Measurements from ENCODE around the gene STAG1. TPM values are rescaled to one million over a fixed set of nuclear protein-coding genes. Genes with fewer than 3 reads are reported as not detected.

STAG1 gene
- total RNA-seq, 1 experiment from 2014 or later = 34.6 TPM

DNA sequence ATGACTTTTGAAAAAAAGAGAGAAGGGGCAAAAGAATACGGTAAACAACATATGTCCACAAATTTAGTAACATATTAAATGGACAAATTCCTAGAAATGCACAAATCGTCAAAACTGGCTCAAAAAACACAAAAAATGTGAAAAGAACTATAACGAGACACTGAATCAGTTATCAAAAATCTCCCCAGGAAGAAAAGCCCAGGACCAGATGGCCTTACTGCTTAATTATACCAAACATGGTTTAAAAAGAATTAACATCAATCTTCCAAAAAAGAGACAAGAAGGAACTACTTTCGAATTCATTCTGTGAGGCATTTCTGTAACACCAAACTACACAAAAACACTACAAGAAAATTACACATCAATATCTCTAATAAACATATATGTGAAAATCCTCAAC is 117.4 kb downstream of the STAG1 start:
- Histone ChIP-seq H3K23ac (ENCODE audit: insufficient read length, low read depth, low read length) (no peak overlapping the region), H3K79me1 (ENCODE audit: insufficient read depth, low read depth, low read length, poor library complexity, severe bottlenecking) (peaks cover 2% of the 10 kb centered on the region), H2BK5ac (ENCODE audit: insufficient read length, low read length) (no peak overlapping the region), H3K18ac (ENCODE audit: insufficient read length, low read depth, low read length) (no peak overlapping the region), H3K9me3 (ENCODE audit: control insufficient read depth, low read depth, low read length) (no peaks in the 10 kb centered on the region), H3K23me2 (ENCODE audit: insufficient read length, low read depth, low read length, poor library complexity, severe bottlenecking) (no peaks in the 10 kb centered on the region), H2BK15ac (ENCODE audit: low read depth, low read length) (no peak overlapping the region), H3K4ac (ENCODE audit: low read depth, low read length) (no peak overlapping the region), H2BK12ac (ENCODE audit: insufficient read length, low read depth, low read length) (no peak overlapping the region), H2AFZ (ENCODE audit: low read length) (no peak overlapping the region), H2BK120ac (ENCODE audit: low read depth, low read length, poor library complexity, severe bottlenecking) (no peak overlapping the region), H4K8ac (replicated peaks; ENCODE audit: insufficient read length, low read depth, low read length) (no peak overlapping the region), H3K56ac (ENCODE audit: insufficient read length, low read depth, low read length) (no peak overlapping the region), H3K79me2 (ENCODE audit: insufficient read depth, low read length) (0 out of 2 replicates have a peak, but pooled peaks cover 3% of the 10 kb centered on the region), H2BK20ac (ENCODE audit: low read depth, low read length, poor library complexity, severe bottlenecking) (no peak overlapping the region), H4K5ac (ENCODE audit: insufficient read length, low read depth, low read length) (no peak overlapping the region), H3K14ac (ENCODE audit: insufficient read depth, low read length) (no peak overlapping the region), H3K27ac (ENCODE audit: insufficient read length, low read depth, low read length) (no peak overlapping the region), H4K91ac (ENCODE audit: insufficient read length, low read depth, low read length) (no peak overlapping the region), H3T11ph (ENCODE audit: low read length) (no peak overlapping the region), H3K4me2 (ENCODE audit: insufficient read depth, insufficient read length, low read length) (no peak overlapping the region), H3K4me1 (ENCODE audit: insufficient read depth, low read length) (no peaks in the 10 kb centered on the region; the same call in 1 of the 2 replicates), H3K9ac (ENCODE audit: extremely low read depth, insufficient read length, low read length) (no peak overlapping the region), H3K27me3 (ENCODE audit: insufficient read depth, low read length) (no peaks in the 10 kb centered on the region), H2AK5ac (ENCODE audit: insufficient read length, low read length) (no peak overlapping the region), H4K20me1 (ENCODE audit: control insufficient read depth, insufficient read depth, insufficient read length) (no peaks in the 10 kb centered on the region)
- Mint-ChIP-seq H3K9me3 (no peaks in the 10 kb centered on the region), H3K4me1 (peaks cover 19 to 21% of the 10 kb centered on the region in 2 experiments), H3K27ac (no peak overlapping the region; a peak in 1 of 7 replicates), H3K36me3 (ENCODE audit: insufficient read depth in 1 of 3, low read depth in 3 of 3) (no peaks in the 10 kb centered on the region), H3K4me3 (no peak overlapping the region), H3K27me3 (ENCODE audit: low read depth) (no peaks in the 10 kb centered on the region)
- TF ChIP-seq, protein P1, sequence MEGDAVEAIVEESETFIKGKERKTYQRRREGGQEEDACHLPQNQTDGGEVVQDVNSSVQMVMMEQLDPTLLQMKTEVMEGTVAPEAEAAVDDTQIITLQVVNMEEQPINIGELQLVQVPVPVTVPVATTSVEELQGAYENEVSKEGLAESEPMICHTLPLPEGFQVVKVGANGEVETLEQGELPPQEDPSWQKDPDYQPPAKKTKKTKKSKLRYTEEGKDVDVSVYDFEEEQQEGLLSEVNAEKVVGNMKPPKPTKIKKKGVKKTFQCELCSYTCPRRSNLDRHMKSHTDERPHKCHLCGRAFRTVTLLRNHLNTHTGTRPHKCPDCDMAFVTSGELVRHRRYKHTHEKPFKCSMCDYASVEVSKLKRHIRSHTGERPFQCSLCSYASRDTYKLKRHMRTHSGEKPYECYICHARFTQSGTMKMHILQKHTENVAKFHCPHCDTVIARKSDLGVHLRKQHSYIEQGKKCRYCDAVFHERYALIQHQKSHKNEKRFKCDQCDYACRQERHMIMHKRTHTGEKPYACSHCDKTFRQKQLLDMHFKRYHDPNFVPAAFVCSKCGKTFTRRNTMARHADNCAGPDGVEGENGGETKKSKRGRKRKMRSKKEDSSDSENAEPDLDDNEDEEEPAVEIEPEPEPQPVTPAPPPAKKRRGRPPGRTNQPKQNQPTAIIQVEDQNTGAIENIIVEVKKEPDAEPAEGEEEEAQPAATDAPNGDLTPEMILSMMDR (conservative IDR thresholded peaks at IDR 0.05) = no peak
- no peak for DNase-seq
- WGBS (ENCODE audit: extremely low coverage, insufficient read length, low lambda C conversion rate) = no CpG with 5 or more reads among the region's 4 CpGs

All from H9 (cell line).